Kidney epithelial cell (primary cell): Measurements from ENCODE around the gene C19orf44. TPM values are rescaled to one million over a fixed set of nuclear protein-coding genes. Genes with fewer than 3 reads are reported as not detected.

ENCODE experiments used
- total RNA-seq: library from RNA; depleted of rRNA; stranded (reverse); fragments of >200 nt; gene quantifications from 2 replicates; pipeline ENCODE4 v1.2.3, GENCODE V29; 2015

C19orf44 gene
- total RNA-seq, 1 donor from 2014 or later: 2.7 TPM

Other genes with a start within 250 kb of the C19orf44 start
- gene KLF2, start 171.6 kb upstream of the C19orf44 start, total RNA-seq: 0.67 and 1.9 TPM in 2 replicates
- gene EPS15L1, start 24.4 kb upstream of the C19orf44 start, total RNA-seq: 11.1 and 16.0 TPM in 2 replicates
- gene CALR3, start 227 bp upstream of the C19orf44 start, total RNA-seq: not detected in 2 replicates
- gene CHERP, start 46.0 kb downstream of the C19orf44 start, total RNA-seq: 10.3 and 17.2 TPM in 2 replicates
- gene SLC35E1, start 76.0 kb downstream of the C19orf44 start, total RNA-seq: 60.9 and 62.8 TPM in 2 replicates
- 7.0 and 8.2 TPM in 2 replicates for gene MED26, start 131.8 kb downstream of the C19orf44 start, total RNA-seq
- gene SMIM7, start 163.8 kb downstream of the C19orf44 start, total RNA-seq: 90.5 and 90.8 TPM in 2 replicates
- gene TMEM38A, start 164.7 kb downstream of the C19orf44 start, total RNA-seq: 2.2 and 4.1 TPM in 2 replicates
- gene NWD1, start 223.5 kb downstream of the C19orf44 start, total RNA-seq: under 0.01 TPM in 1 of 2 replicates, not detected in the other